GM12891 (cell line): ENCODE measurements around the gene CNTN5.

Experiments
- POLR2A ChIP-seq: IDR thresholded peaks from 2 replicates; pipeline ENCODE4 v1.6.1; 2011; ENCODE audit warnings: low read depth, low read length, control low read depth
- POLR2AphosphoS5 ChIP-seq: IDR thresholded peaks from 2 replicates; pipeline ENCODE4 v1.6.1; 2011; ENCODE audit warnings: low read depth, low read length, control low read depth
- POU2F2 ChIP-seq: IDR thresholded peaks from 2 replicates; pipeline ENCODE4 v1.6.1; 2011; ENCODE audit warnings: low read depth, mild to moderate bottlenecking, control low read depth, low read length, moderate library complexity
- SPI1 ChIP-seq: IDR thresholded peaks from 2 replicates; pipeline ENCODE4 v1.6.1; 2011; ENCODE audit warnings: low read depth, low read length, control low read depth

GRCh38 chr11:100296051-100296679 lies 1275.4 kb downstream of the CNTN5 start:
- TF ChIP-seq POLR2A (no peak), POU2F2 (no peak), POLR2AphosphoS5 (no peak), SPI1 (no peak)
